GM19043 (cell line): ENCODE measurements around the gene PSTPIP1.
A peak's percentile ranks its signal among the peaks of the same experiment; 100 is the strongest.
"Not testable (repeated sequence)": the region's sequence is repeated elsewhere in the genome, so short reads cannot be mapped to it uniquely, and the experiment has no call there.

ENCODE experiments used
- ATAC-seq: cut with Tn5 transposase; IDR thresholded peaks from one replicate; pipeline ENCODE4 v1.9.1; 2021; ENCODE audit warnings: low read depth; ENCODE audit not compliant: unreplicated experiment

Gene PSTPIP1

GRCh38 chr15:76994971-76995945 lies at the start of gene PSTPIP1:
PSTPIP1 (plus strand) TSS chr15:76995126; CDS start chr15:76995574, 448 bp downstream.
- peak; percentile 58 for ATAC-seq

- ATAC-seq = no peak
These were observed 49.3 kb upstream of the PSTPIP1 start for GRCh38 chr15:76945494-76946093.

GRCh38 chr15:76947454-76947853 lies 47.5 kb upstream of the PSTPIP1 start:
- no peak for ATAC-seq

GRCh38 chr15:76951220-76951619 lies 43.7 kb upstream of the PSTPIP1 start:
- no peak for ATAC-seq

GRCh38 chr15:76953913-76954312 lies 41.0 kb upstream of the PSTPIP1 start:
- no peak for ATAC-seq

- no peak for ATAC-seq
These were observed 40.2 kb upstream of the PSTPIP1 start for GRCh38 chr15:76954744-76955143.

GRCh38 chr15:76961268-76962011 lies 33.5 kb upstream of the PSTPIP1 start:
- ATAC-seq = no peak

GRCh38 chr15:76962337-76963013 lies 32.5 kb upstream of the PSTPIP1 start:
- ATAC-seq = no peak

- ATAC-seq = no peak
These were observed 31.3 kb upstream of the PSTPIP1 start for GRCh38 chr15:76963596-76963995.

GRCh38 chr15:76964157-76964556 lies 30.8 kb upstream of the PSTPIP1 start:
- no peak for ATAC-seq

GRCh38 chr15:76966051-76966450 lies 28.9 kb upstream of the PSTPIP1 start:
- not testable (repeated sequence) for ATAC-seq

GRCh38 chr15:76967067-76967466 lies 27.9 kb upstream of the PSTPIP1 start:
- no peak for ATAC-seq

- no peak for ATAC-seq
These were observed 26.6 kb upstream of the PSTPIP1 start for GRCh38 chr15:76968306-76968705.

GRCh38 chr15:76972389-76973361 lies 22.3 kb upstream of the PSTPIP1 start:
- no peak for ATAC-seq

- ATAC-seq = no peak
These were observed 21.6 kb upstream of the PSTPIP1 start for GRCh38 chr15:76973362-76973743.

- ATAC-seq = no peak
These were observed 21.0 kb upstream of the PSTPIP1 start for GRCh38 chr15:76973906-76974305.

- ATAC-seq = no peak
These were observed 20.4 kb upstream of the PSTPIP1 start for GRCh38 chr15:76974456-76975036.

- no peak for ATAC-seq
These were observed 18.8 kb upstream of the PSTPIP1 start for GRCh38 chr15:76976141-76976540.
